Stimulated activated CD8-positive, alpha-beta memory T cell treated with anti-CD3 and anti-CD28 coated beads, Interleukin-15, amount 100 ng/mL, for 48 hours (primary cell): ENCODE measurements around the gene GJD3.

Source experiments
- DNase-seq, 2 donors: peaks; one replicate each; pipeline ENCODE4 v3.0.0-alpha.2; 2020; ENCODE audit warnings: low read depth in 2 of 2

GJD3 gene

GRCh38 chr17:40352237-40352778 lies 12.2 kb downstream of the GJD3 start:
- no peak for DNase-seq

GRCh38 chr17:40351359-40352236 lies 12.9 kb downstream of the GJD3 start:
- DNase-seq: no peak

- DNase-seq: no peak
These were observed 13.7 kb downstream of the GJD3 start for GRCh38 chr17:40350689-40351358.

- DNase-seq: no peak
These were observed 14.4 kb downstream of the GJD3 start for GRCh38 chr17:40349895-40350688.

GRCh38 chr17:40349477-40349894 lies 15.1 kb downstream of the GJD3 start:
- no peak for DNase-seq

GRCh38 chr17:40348562-40349476 lies 15.7 kb downstream of the GJD3 start:
- no peak for DNase-seq

GRCh38 chr17:40348136-40348504 lies 16.4 kb downstream of the GJD3 start:
- DNase-seq: no peak

GRCh38 chr17:40347319-40348135 lies 17.0 kb downstream of the GJD3 start:
- DNase-seq: no peak

GRCh38 chr17:40346765-40347158 lies 17.8 kb downstream of the GJD3 start:
- no peak for DNase-seq

- DNase-seq: no peak
These were observed 18.4 kb downstream of the GJD3 start for GRCh38 chr17:40345994-40346764.

- no peak for DNase-seq
These were observed 19.2 kb downstream of the GJD3 start for GRCh38 chr17:40345161-40345993.

- DNase-seq: no peak
These were observed 19.9 kb downstream of the GJD3 start for GRCh38 chr17:40344421-40345160.

GRCh38 chr17:40343219-40344119 lies 21.1 kb downstream of the GJD3 start:
- DNase-seq: no peak

GRCh38 chr17:40342504-40343218 lies 21.9 kb downstream of the GJD3 start:
- DNase-seq: no peak

- DNase-seq: no peak
These were observed 22.6 kb downstream of the GJD3 start for GRCh38 chr17:40341808-40342503.
